DOHH2 (cell line): ENCODE data around the gene ODAD3.
"Not testable (repeated sequence)": the region's sequence is repeated elsewhere in the genome, so short reads cannot be mapped to it uniquely, and the experiment has no call there.

Source experiments
- H3F3A ChIP-seq: fragments of 200-600 bp; sonication (generic), shearing (Covaris generic); 2 replicates; pipeline ENCODE4 v1.6.0; 2016; ENCODE audit warnings: antibody characterized with exemption, mild to moderate bottlenecking; ENCODE audit not compliant: control insufficient read depth, insufficient read depth
- H3K27ac ChIP-seq: fragments of 200-600 bp; sonication (generic); 2 replicates; pipeline ENCODE4 v1.5.1; 2014; ENCODE audit warnings: low read depth, mild to moderate bottlenecking, low read length, moderate library complexity
- H3K27me3 ChIP-seq: fragments of 200-600 bp; sonication (generic); 2 replicates; pipeline ENCODE4 v1.6.1; 2014; ENCODE audit warnings: mild to moderate bottlenecking, low read length, mixed read lengths; ENCODE audit not compliant: control insufficient read depth
- H3K36me3 ChIP-seq: fragments of 200-600 bp; sonication (generic); 2 replicates; pipeline ENCODE4 v1.6.1; 2014; ENCODE audit warnings: mild to moderate bottlenecking, low read length, moderate library complexity, mixed read lengths; ENCODE audit not compliant: control insufficient read depth
- H3K4me1 ChIP-seq: fragments of 200-600 bp; sonication (generic); 2 replicates; pipeline ENCODE4 v1.6.1; 2014; ENCODE audit warnings: mild to moderate bottlenecking, low read length, mixed read lengths; ENCODE audit not compliant: control insufficient read depth
- H3K4me2 ChIP-seq: fragments of 200-600 bp; sonication (generic); 2 replicates; pipeline ENCODE4 v1.6.0; 2014; ENCODE audit warnings: mild to moderate bottlenecking, low read length, moderate library complexity
- H3K4me3 ChIP-seq: fragments of 200-600 bp; sonication (generic); 2 replicates; pipeline ENCODE4 v1.5.1; 2014; ENCODE audit warnings: mild to moderate bottlenecking, low read length, mixed read lengths
- H3K79me2 ChIP-seq: fragments of 200-600 bp; sonication (generic); 2 replicates; pipeline ENCODE4 v1.6.1; 2014; ENCODE audit warnings: mild to moderate bottlenecking, low read length, mixed read lengths; ENCODE audit not compliant: control insufficient read depth
- H3K9me2 ChIP-seq: fragments of 200-600 bp; sonication (generic); replicated peaks from 2 replicates; pipeline ENCODE4 v1.6.1; 2014; ENCODE audit warnings: mild to moderate bottlenecking, low read length, mixed read lengths; ENCODE audit not compliant: control insufficient read depth
- H3K9me3 ChIP-seq: fragments of 200-600 bp; sonication (generic); 2 replicates; pipeline ENCODE4 v1.6.1; 2014; ENCODE audit warnings: antibody characterized with exemption, low read length, mixed read lengths; ENCODE audit not compliant: control insufficient read depth, insufficient read depth
- H4K20me1 ChIP-seq: fragments of 200-600 bp; sonication (generic); 2 replicates; pipeline ENCODE4 v1.6.0; 2014; ENCODE audit warnings: low read depth, mild to moderate bottlenecking, antibody characterized with exemption, low read length, moderate library complexity; ENCODE audit not compliant: control insufficient read depth, insufficient read depth
- EZH2phosphoT487 ChIP-seq: fragments of 200-600 bp; sonication (generic); IDR thresholded peaks from 2 replicates; pipeline ENCODE4 v1.6.1; 2017; ENCODE audit warnings: borderline replicate concordance, mild to moderate bottlenecking, antibody characterized with exemption, low read length, moderate library complexity, mixed read lengths
- TF ChIP-seq, protein P1 (sequence below): fragments of 200-600 bp; sonication (generic); IDR thresholded peaks from one replicate; pipeline ENCODE4 v1.5.1; 2014; ENCODE audit warnings: antibody characterized with exemption, mild to moderate bottlenecking, low read depth, low read length; ENCODE audit not compliant: poor library complexity, severe bottlenecking

The ODAD3 gene

DNA sequence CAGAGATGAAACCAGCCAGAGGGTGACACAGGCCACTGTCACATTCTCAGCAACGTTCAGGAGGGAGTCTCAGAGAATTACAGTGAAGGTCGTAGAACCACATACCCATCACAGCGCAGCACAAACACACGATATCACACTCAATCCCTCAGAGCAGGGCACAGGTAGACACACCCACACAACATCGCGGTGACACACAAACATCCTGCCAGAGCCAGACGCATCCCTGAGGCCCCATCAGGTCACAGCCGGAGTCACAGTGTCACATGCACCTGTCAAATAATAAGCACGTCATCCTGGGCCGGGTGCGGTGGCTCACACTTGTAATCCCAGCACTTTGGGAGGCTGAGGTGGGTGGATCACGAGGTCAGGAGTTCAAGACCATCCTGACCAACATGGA is 28.5 kb upstream of the ODAD3 start:
- Histone ChIP-seq H3K4me2 (no peak overlapping the region), H3K9me3 (no peaks in the 10 kb centered on the region), H4K20me1 (no peaks in the 10 kb centered on the region), H3K27me3 (0 out of 2 replicates have a peak, but pooled peaks cover 3% of the 10 kb centered on the region), H3K4me3 (no peak overlapping the region), H3K4me1 (peaks cover 6% of the 10 kb centered on the region; the same call in 1 of the 2 replicates), H3K27ac (no peak overlapping the region), H3K9me2 (no peaks in the 10 kb centered on the region), H3K79me2 (no peaks in the 10 kb centered on the region), H3K36me3 (no peaks in the 10 kb centered on the region), H3F3A (no peaks in the 10 kb centered on the region)
- TF ChIP-seq EZH2phosphoT487, result no peak
- TF ChIP-seq, protein P1, sequence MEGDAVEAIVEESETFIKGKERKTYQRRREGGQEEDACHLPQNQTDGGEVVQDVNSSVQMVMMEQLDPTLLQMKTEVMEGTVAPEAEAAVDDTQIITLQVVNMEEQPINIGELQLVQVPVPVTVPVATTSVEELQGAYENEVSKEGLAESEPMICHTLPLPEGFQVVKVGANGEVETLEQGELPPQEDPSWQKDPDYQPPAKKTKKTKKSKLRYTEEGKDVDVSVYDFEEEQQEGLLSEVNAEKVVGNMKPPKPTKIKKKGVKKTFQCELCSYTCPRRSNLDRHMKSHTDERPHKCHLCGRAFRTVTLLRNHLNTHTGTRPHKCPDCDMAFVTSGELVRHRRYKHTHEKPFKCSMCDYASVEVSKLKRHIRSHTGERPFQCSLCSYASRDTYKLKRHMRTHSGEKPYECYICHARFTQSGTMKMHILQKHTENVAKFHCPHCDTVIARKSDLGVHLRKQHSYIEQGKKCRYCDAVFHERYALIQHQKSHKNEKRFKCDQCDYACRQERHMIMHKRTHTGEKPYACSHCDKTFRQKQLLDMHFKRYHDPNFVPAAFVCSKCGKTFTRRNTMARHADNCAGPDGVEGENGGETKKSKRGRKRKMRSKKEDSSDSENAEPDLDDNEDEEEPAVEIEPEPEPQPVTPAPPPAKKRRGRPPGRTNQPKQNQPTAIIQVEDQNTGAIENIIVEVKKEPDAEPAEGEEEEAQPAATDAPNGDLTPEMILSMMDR, result no peak

DNA sequence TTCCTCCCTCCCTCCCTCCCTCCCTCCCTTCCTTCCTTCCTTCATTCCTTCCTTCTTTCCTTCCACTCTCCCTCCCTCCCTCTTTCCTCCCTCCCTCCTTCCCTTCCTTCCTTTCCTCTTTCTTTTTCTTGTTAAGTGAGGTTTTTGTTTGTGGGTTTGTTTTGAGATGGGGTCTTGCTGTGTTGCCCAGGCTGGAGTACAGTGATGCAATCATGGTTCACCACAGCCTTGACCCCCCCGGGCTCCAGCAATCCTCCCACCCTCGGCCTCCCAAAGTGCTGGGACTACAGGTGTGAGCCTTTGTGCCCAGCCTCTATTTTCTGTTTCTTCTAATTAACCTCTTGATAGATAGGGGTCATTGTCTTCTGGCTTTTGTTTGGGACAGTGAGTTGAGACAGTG is 26.5 kb upstream of the ODAD3 start:
- no peaks in the 10 kb centered on the region for H3K9me2 ChIP-seq
- no peaks in the 10 kb centered on the region for H3F3A ChIP-seq
- H3K4me3 ChIP-seq, result no peak overlapping the region
- no peaks in the 10 kb centered on the region for H3K79me2 ChIP-seq
- peaks cover 6% of the 10 kb centered on the region; the same call in 1 of the 2 replicates for H3K4me1 ChIP-seq
- 0 out of 2 replicates have a peak, but pooled peaks cover 3% of the 10 kb centered on the region for H3K27me3 ChIP-seq
- no peak overlapping the region for H3K27ac ChIP-seq
- H3K36me3 ChIP-seq, result no peaks in the 10 kb centered on the region
- no peaks in the 10 kb centered on the region for H4K20me1 ChIP-seq
- H3K4me2 ChIP-seq, result no peak overlapping the region
- H3K9me3 ChIP-seq, result no peaks in the 10 kb centered on the region
- no peak for TF ChIP-seq EZH2phosphoT487
- TF ChIP-seq, protein P1, result no peak

DNA sequence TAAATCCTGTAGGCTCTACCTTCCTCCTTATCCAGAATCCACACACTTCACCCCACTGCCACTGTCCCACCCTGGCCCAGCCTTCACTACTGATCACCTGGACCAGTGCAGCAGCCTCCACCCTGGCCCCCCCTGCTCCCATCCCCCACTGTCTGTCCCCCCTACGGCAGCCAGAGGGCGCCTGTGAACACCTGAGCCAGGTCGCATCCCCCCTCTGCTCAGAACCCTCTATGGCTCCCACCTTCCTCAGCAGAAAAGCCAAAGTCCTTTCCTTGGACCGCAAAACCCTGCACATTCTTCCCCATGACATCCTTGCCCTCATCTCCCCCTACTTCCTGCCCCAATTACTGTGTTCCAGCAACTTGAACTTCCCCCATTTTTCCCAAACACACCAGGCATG is 25.3 kb upstream of the ODAD3 start:
- Histone ChIP-seq H3K79me2 (no peaks in the 10 kb centered on the region), H3K4me2 (no peak overlapping the region), H3F3A (no peaks in the 10 kb centered on the region), H3K9me2 (no peaks in the 10 kb centered on the region), H4K20me1 (no peaks in the 10 kb centered on the region), H3K36me3 (no peaks in the 10 kb centered on the region), H3K27ac (no peak overlapping the region), H3K4me3 (no peak overlapping the region), H3K27me3 (0 out of 2 replicates have a peak, but pooled peaks cover 3% of the 10 kb centered on the region), H3K9me3 (no peaks in the 10 kb centered on the region), H3K4me1 (peaks cover 6% of the 10 kb centered on the region; the same call in 1 of the 2 replicates)
- TF ChIP-seq EZH2phosphoT487, result no peak
- TF ChIP-seq, protein P1, result peak; percentile 66

DNA sequence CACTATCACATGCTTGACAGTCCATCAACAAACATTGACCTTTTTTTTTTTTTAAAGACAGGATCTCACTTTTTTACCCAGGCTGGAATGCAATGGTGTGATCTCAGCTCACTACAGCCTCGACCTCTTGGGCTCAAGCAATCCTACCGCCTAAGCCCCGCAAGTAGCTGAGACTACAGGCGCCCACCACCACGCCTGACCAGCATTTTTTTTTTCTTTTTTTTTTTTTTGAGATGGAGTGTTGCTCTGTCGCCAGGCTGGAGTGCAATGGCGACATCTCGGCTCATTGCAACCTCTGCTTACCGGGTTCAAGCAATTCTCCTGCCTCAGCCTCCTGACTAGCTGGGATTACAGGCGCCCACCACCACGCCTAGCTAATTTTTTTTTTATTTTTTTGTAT is 24.0 kb upstream of the ODAD3 start:
- H3K4me3 ChIP-seq, H3K4me1 ChIP-seq, H3K27me3 ChIP-seq, H3K27ac ChIP-seq, H3K9me2 ChIP-seq, H3K79me2 ChIP-seq, H3F3A ChIP-seq, H3K4me2 ChIP-seq, H3K9me3 ChIP-seq, H3K36me3 ChIP-seq, H4K20me1 ChIP-seq: not testable (repeated sequence)
